ENCODE results near the gene POPDC3. TPM values are rescaled to one million over a fixed set of nuclear protein-coding genes. Genes with fewer than 3 reads are reported as not detected.

POPDC3 gene
- total RNA-seq, 1 donor from 2014 or later: 8.2 TPM

DNA sequence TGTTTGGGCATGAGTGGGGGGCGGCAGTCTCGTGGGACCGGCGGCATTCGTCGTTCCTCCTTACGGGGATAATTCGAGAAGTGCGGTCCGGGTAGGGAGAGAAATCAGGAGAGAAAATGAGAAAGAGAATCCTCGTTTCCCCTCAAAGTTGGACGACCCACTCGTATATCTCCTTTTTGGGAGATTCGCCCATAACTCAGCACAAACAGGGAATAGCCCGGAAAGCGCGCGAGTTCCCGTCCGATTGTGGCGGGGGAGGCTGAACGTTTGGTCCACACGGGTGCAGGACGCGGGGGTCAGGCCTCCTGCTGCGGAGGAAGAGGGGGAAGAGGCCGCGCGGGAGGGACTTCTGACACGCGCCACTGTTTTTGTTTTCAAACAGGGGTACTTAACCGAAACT is 42.4 kb downstream of the POPDC3 start:
- H3K4me3 ChIP-seq: peak overlapping the region; percentile 72
- no peaks in the 10 kb centered on the region for H3K79me2 ChIP-seq (ENCODE audit: low read depth)
- no peaks in the 10 kb centered on the region for H3K36me3 ChIP-seq
- H3K27ac Mint-ChIP-seq: no peak overlapping the region
- peak overlapping the region; percentile 88 for H3K4me3 Mint-ChIP-seq
- peaks cover 11% of the 10 kb centered on the region for H4K20me1 ChIP-seq (ENCODE audit: low read depth)
- H3K9me3 ChIP-seq (ENCODE audit: low read depth): no peaks in the 10 kb centered on the region
- no peaks in the 10 kb centered on the region for H3F3A ChIP-seq (ENCODE audit: low read depth)
- H3K9me3 Mint-ChIP-seq: no peaks in the 10 kb centered on the region
- peaks cover 9% of the 10 kb centered on the region for H3K4me1 Mint-ChIP-seq
- no peaks in the 10 kb centered on the region for H3K36me3 Mint-ChIP-seq
- H3K4me1 ChIP-seq: peaks cover 9% of the 10 kb centered on the region
- peak overlapping the region; percentile 89 for H3K4me2 ChIP-seq
- H2AFZ ChIP-seq (replicated peaks): peak overlapping the region; percentile 99
- H3K27me3 ChIP-seq: peaks cover 68% of the 10 kb centered on the region
- H3K27me3 Mint-ChIP-seq (ENCODE audit: insufficient read depth, low read depth): peaks cover 19% of the 10 kb centered on the region
- H3K9ac ChIP-seq: no peak overlapping the region
- H3K27ac ChIP-seq: no peak overlapping the region
- peak; percentile 33 for DNase-seq (ENCODE audit: low spot score)
- peak; percentile 44 for TF ChIP-seq EZH2phosphoT487 (IDR thresholded peaks at IDR 0.05)
- TF ChIP-seq EZH2 (IDR thresholded peaks at IDR 0.05): peak; percentile 36
- TF ChIP-seq, protein P1, sequence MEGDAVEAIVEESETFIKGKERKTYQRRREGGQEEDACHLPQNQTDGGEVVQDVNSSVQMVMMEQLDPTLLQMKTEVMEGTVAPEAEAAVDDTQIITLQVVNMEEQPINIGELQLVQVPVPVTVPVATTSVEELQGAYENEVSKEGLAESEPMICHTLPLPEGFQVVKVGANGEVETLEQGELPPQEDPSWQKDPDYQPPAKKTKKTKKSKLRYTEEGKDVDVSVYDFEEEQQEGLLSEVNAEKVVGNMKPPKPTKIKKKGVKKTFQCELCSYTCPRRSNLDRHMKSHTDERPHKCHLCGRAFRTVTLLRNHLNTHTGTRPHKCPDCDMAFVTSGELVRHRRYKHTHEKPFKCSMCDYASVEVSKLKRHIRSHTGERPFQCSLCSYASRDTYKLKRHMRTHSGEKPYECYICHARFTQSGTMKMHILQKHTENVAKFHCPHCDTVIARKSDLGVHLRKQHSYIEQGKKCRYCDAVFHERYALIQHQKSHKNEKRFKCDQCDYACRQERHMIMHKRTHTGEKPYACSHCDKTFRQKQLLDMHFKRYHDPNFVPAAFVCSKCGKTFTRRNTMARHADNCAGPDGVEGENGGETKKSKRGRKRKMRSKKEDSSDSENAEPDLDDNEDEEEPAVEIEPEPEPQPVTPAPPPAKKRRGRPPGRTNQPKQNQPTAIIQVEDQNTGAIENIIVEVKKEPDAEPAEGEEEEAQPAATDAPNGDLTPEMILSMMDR (IDR thresholded peaks at IDR 0.05): no peak

GRCh38 chr6:105136431-105137350 is 43.1 kb downstream of the POPDC3 start:
- H3K4me2 ChIP-seq: peak overlapping the region; percentile 89
- Mint-ChIP-seq H3K36me3 (no peaks in the 10 kb centered on the region), H3K4me3 (peak overlapping the region; percentile 88), H3K9me3 (no peaks in the 10 kb centered on the region), H3K4me1 (peaks cover 9% of the 10 kb centered on the region), H3K27me3 (ENCODE audit: insufficient read depth, low read depth) (peaks cover 19% of the 10 kb centered on the region), H3K27ac (no peak overlapping the region)
- no peak overlapping the region for H3K9ac ChIP-seq
- H4K20me1 ChIP-seq (ENCODE audit: low read depth): peaks cover 11% of the 10 kb centered on the region
- H3K79me2 ChIP-seq (ENCODE audit: low read depth): no peaks in the 10 kb centered on the region
- TF ChIP-seq EZH2 (IDR thresholded peaks at IDR 0.05) (peak; percentile 78), EZH2phosphoT487 (IDR thresholded peaks at IDR 0.05) (no peak)
- TF ChIP-seq, protein P1 (IDR thresholded peaks at IDR 0.05): peak; percentile 21
- no peaks in the 10 kb centered on the region for H3F3A ChIP-seq (ENCODE audit: low read depth)
- no peaks in the 10 kb centered on the region for H3K9me3 ChIP-seq (ENCODE audit: low read depth)
- H3K4me3 ChIP-seq: peak overlapping the region; percentile 72
- no peak overlapping the region for H3K27ac ChIP-seq
- peaks cover 9% of the 10 kb centered on the region for H3K4me1 ChIP-seq
- H3K27me3 ChIP-seq: peaks cover 68% of the 10 kb centered on the region
- H3K36me3 ChIP-seq: no peaks in the 10 kb centered on the region
- H2AFZ ChIP-seq (replicated peaks): peak overlapping the region; percentile 99
- peak; percentile 87 for DNase-seq (ENCODE audit: low spot score)

DNA sequence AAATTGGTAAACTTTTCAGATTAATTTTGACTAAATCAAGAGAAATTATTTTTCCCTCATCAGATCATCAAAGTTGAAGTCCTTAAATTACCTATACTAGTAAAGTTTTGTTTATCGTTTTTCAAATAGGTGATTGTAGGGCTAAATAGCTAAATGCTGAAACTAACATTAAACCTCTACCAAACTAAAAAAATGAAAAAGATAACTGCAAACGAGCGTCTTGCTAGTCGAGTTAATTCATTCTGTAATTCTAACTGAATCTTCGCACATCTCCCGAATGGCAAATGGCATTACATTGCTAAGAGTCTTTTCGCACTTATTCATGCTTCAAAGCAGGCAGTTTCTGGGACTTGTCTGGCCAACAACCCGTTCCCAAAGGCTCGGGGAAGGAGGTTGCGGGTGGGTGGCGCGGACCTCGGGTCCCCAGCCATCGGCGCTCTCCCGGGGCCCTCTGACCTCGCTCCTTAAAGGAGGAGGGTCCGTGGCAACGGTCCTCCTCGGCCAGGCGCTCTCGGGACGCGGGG is 43.8 kb downstream of the POPDC3 start:
- no peak for DNase-seq (ENCODE audit: low spot score)
- peaks cover 9% of the 10 kb centered on the region for H3K4me1 ChIP-seq
- peaks cover 9% of the 10 kb centered on the region for H3K4me1 Mint-ChIP-seq
- H3K4me3 Mint-ChIP-seq: peak overlapping the region; percentile 86
- TF ChIP-seq, protein P1 (IDR thresholded peaks at IDR 0.05): no peak
- TF ChIP-seq EZH2 (IDR thresholded peaks at IDR 0.05): peak; percentile 69
- TF ChIP-seq EZH2phosphoT487 (IDR thresholded peaks at IDR 0.05): peak; percentile 54
- H3F3A ChIP-seq (ENCODE audit: low read depth): no peaks in the 10 kb centered on the region
- H2AFZ ChIP-seq (replicated peaks): peak overlapping the region; percentile 99
- H3K9me3 ChIP-seq (ENCODE audit: low read depth): no peaks in the 10 kb centered on the region
- no peak overlapping the region for H3K27ac Mint-ChIP-seq
- peak overlapping the region; percentile 72 for H3K4me3 ChIP-seq
- no peaks in the 10 kb centered on the region for H3K36me3 Mint-ChIP-seq
- H4K20me1 ChIP-seq (ENCODE audit: low read depth): peaks cover 11% of the 10 kb centered on the region
- no peaks in the 10 kb centered on the region for H3K79me2 ChIP-seq (ENCODE audit: low read depth)
- H3K4me2 ChIP-seq: peak overlapping the region; percentile 89
- peaks cover 19% of the 10 kb centered on the region for H3K27me3 Mint-ChIP-seq (ENCODE audit: insufficient read depth, low read depth)
- no peaks in the 10 kb centered on the region for H3K36me3 ChIP-seq
- H3K27me3 ChIP-seq: peaks cover 64% of the 10 kb centered on the region
- H3K27ac ChIP-seq: no peak overlapping the region
- H3K9ac ChIP-seq: no peak overlapping the region
- H3K9me3 Mint-ChIP-seq: no peaks in the 10 kb centered on the region

All from neural progenitor cell (in vitro differentiated cells).